Natural killer cell (primary cell): ENCODE data around the gene MARK4. TPM values are rescaled to one million over a fixed set of nuclear protein-coding genes. Genes with fewer than 3 reads are reported as not detected.

Source experiments
- ATAC-seq, 3 donors: fragments of 150-1000 bp in 2 of 3; fragments of 200-7000 bp in 1 of 3; cut with Tn5 transposase; 1 replicate in 1 of 3; 2 replicates in 2 of 3; pipeline ENCODE4 v1.10.0; 2021; ENCODE audit warnings: mild to moderate bottlenecking in 2 of 3, moderate library complexity in 2 of 3
- DNase-seq, 2 donors: peaks; one replicate each; pipeline versions ENCODE4 v3.0.0 to v3.0.0-alpha.2; 2013 to 2021; ENCODE audit warnings: mixed read lengths in 1 of 2
- H3K27ac ChIP-seq: one replicate; pipeline ENCODE4 v1.5.1; 2013; ENCODE audit warnings: mild to moderate bottlenecking, low read length
- H3K27me3 ChIP-seq: one replicate; pipeline ENCODE4 v1.6.1; 2013; ENCODE audit warnings: low read length; ENCODE audit not compliant: control insufficient read depth, insufficient read depth
- H3K36me3 ChIP-seq: one replicate; pipeline ENCODE4 v1.6.1; 2013; ENCODE audit warnings: low read length; ENCODE audit not compliant: control insufficient read depth, insufficient read depth
- H3K4me1 ChIP-seq: one replicate; pipeline ENCODE4 v1.6.1; 2013; ENCODE audit warnings: low read length; ENCODE audit not compliant: control insufficient read depth, insufficient read depth
- H3K4me3 ChIP-seq: one replicate; pipeline ENCODE4 v1.5.1; 2013; ENCODE audit warnings: low read length
- H3K9me3 ChIP-seq: one replicate; pipeline ENCODE4 v1.6.1; 2013; ENCODE audit warnings: low read length; ENCODE audit not compliant: control insufficient read depth, insufficient read depth
- H3K27ac Mint-ChIP-seq, 2 donors: one replicate each; pipeline ENCODE4 v1.8.0; 2022; ENCODE audit warnings: mild to moderate bottlenecking in 2 of 2, mixed read lengths in 2 of 2, moderate library complexity in 1 of 2
- H3K27me3 Mint-ChIP-seq, 2 donors: one replicate each; pipeline ENCODE4 v1.8.0; 2022; ENCODE audit warnings: low read depth in 2 of 2, mixed read lengths in 2 of 2
- H3K36me3 Mint-ChIP-seq: one replicate; pipeline ENCODE4 v1.8.0; 2022; ENCODE audit warnings: mixed read lengths
- H3K4me1 Mint-ChIP-seq, 2 donors: one replicate each; pipeline ENCODE4 v1.8.0; 2022; ENCODE audit warnings: mixed read lengths in 2 of 2
- H3K4me3 Mint-ChIP-seq: one replicate; pipeline ENCODE4 v1.8.0; 2022; ENCODE audit warnings: mild to moderate bottlenecking, moderate library complexity, mixed read lengths
- H3K9me3 Mint-ChIP-seq, 2 donors: one replicate each; pipeline ENCODE4 v1.8.0; 2022; ENCODE audit warnings: mixed read lengths in 2 of 2
- CTCF ChIP-seq: fragments of 200-600 bp; IDR thresholded peaks from one replicate; pipeline ENCODE4 v1.8.0; 2022; ENCODE audit warnings: antibody characterized with exemption
- WGBS: methylation state at CpG from one replicate; pipeline ENCODE4 v1.1.7; 2013; ENCODE audit warnings: missing lambda C conversion rate; ENCODE audit not compliant: insufficient coverage; 5-methylcytosine and 5-hydroxymethylcytosine counted together
- intact Hi-C: fragments of 100-400 bp; cut with micrococcal nuclease; formaldehyde crosslinking; loops from one replicate; pipeline ENCODE4 v1.14.2; 2022
- total RNA-seq, 4 donors: library from RNA; stranded (reverse); fragments of 120-200 nt in 1 of 4; gene quantifications; one replicate each; pipeline versions ENCODE4 v1.2.3 to v1.2.4, GENCODE V29; 2013 to 2022

MARK4 gene
- total RNA-seq, 3 donors from 2014 or later (not counting 1 experiment from before 2014, with no cell fraction given) = 50.4 to 53.6 (median 51.4) TPM

- Histone ChIP-seq H3K4me3 (no peak overlapping the region), H3K9me3 (no peaks in the 10 kb centered on the region), H3K4me1 (peaks cover 10% of the 10 kb centered on the region), H3K36me3 (no peaks in the 10 kb centered on the region), H3K27ac (no peak overlapping the region), H3K27me3 (peaks cover 9% of the 10 kb centered on the region)
- Mint-ChIP-seq H3K4me1 (peaks cover 10 to 12% of the 10 kb centered on the region in 2 donors), H3K27ac (no peak overlapping the region), H3K27me3 (peaks cover 8 to 12% of the 10 kb centered on the region in 2 donors), H3K36me3 (no peaks in the 10 kb centered on the region), H3K4me3 (no peak overlapping the region), H3K9me3 (no peaks in the 10 kb centered on the region)
- 77% methylated on average over 10 of the region's 11 CpGs for WGBS
- TF ChIP-seq CTCF = no peak
- DNase-seq (no peak), ATAC-seq (no peak)
- intact Hi-C loops = loop anchor here (5.0 kb wide), 3 partner anchors 434 to 554 kb away; no protein-coding TSS in a partner anchor
These were observed 85.7 kb downstream of the MARK4 start for GRCh38 chr19:45336696-45337251.

GRCh38 chr19:45339629-45340028 lies 88.6 kb downstream of the MARK4 start:
- no peaks in the 10 kb centered on the region for H3K36me3 Mint-ChIP-seq

GRCh38 chr19:45340232-45340898 lies 89.3 kb downstream of the MARK4 start, which contains the start of gene KLC3:
KLC3 (plus strand) TSS chr19:45340750; CDS start chr19:45345542, 4,792 bp downstream.
- 10% methylated on average over 47 of the region's 50 CpGs for WGBS
- no peaks in the 10 kb centered on the region for H3K9me3 Mint-ChIP-seq
- peak within 1 kb of the TSS; percentile 77 for H3K4me3 Mint-ChIP-seq
- intact Hi-C loops = no loop called here
- TF ChIP-seq CTCF = no peak
- H3K27me3 Mint-ChIP-seq = peaks cover 8 to 18% of the 10 kb centered on the region in 2 donors
- Histone ChIP-seq H3K27me3 (peaks cover 9% of the 10 kb centered on the region), H3K4me3 (no peak within 1 kb of the TSS), H3K36me3 (no peaks in the 10 kb centered on the region), H3K4me1 (peaks cover 10% of the 10 kb centered on the region), H3K27ac (no peak within 1 kb of the TSS), H3K9me3 (no peaks in the 10 kb centered on the region)
- peak in 1 of 2 donors; percentile 66 for DNase-seq
- H3K27ac Mint-ChIP-seq = no peak within 1 kb of the TSS
- H3K36me3 Mint-ChIP-seq = no peaks in the 10 kb centered on the region
- ATAC-seq = peak in 1 of 3 donors; percentile 23
- H3K4me1 Mint-ChIP-seq = peaks cover 10 to 12% of the 10 kb centered on the region in 2 donors

More at GRCh38 chr19:45339629-45340028, 88.6 kb downstream of the MARK4 start:
- no peaks in the 10 kb centered on the region for H3K36me3 ChIP-seq
- Mint-ChIP-seq H3K9me3 (no peaks in the 10 kb centered on the region), H3K4me1 (peaks cover 10 to 12% of the 10 kb centered on the region in 2 donors), H3K27ac (no peak overlapping the region), H3K27me3 (peaks cover 8 to 15% of the 10 kb centered on the region in 2 donors), H3K4me3 (peak overlapping the region; percentile 77)
- peaks cover 9% of the 10 kb centered on the region for H3K27me3 ChIP-seq
- no peak for ATAC-seq
- no peak for TF ChIP-seq CTCF
- no peak for DNase-seq
- intact Hi-C loops = loop anchor here (5.0 kb wide), 3 partner anchors 437 to 557 kb away; no protein-coding TSS in a partner anchor
- H3K4me1 ChIP-seq = peaks cover 10% of the 10 kb centered on the region
- H3K4me3 ChIP-seq = no peak overlapping the region
- 91% methylated on average over 3 of the region's 6 CpGs for WGBS
- H3K27ac ChIP-seq = no peak overlapping the region
- no peaks in the 10 kb centered on the region for H3K9me3 ChIP-seq
